Activated T-helper 1 cell treated with Interleukin-2 at 50 U/mL for 16 hours (primary cell): ENCODE data around the gene MFAP3.

Experiments
- DNase-seq: peaks from one replicate; pipeline ENCODE4 v3.0.0-alpha.2; 2020; ENCODE audit warnings: low read depth

The MFAP3 gene

GRCh38 chr5:154092356-154093141, 53.8 kb downstream of the MFAP3 start:
- DNase-seq: no peak

- DNase-seq: no peak
These were observed 54.4 kb downstream of the MFAP3 start for GRCh38 chr5:154093142-154093532.

GRCh38 chr5:154095904-154096303, 57.1 kb downstream of the MFAP3 start:
- DNase-seq: no peak

GRCh38 chr5:154097031-154097430, 58.3 kb downstream of the MFAP3 start:
- DNase-seq: no peak

- no peak for DNase-seq
These were observed 59.7 kb downstream of the MFAP3 start for GRCh38 chr5:154098465-154098864.

DNA sequence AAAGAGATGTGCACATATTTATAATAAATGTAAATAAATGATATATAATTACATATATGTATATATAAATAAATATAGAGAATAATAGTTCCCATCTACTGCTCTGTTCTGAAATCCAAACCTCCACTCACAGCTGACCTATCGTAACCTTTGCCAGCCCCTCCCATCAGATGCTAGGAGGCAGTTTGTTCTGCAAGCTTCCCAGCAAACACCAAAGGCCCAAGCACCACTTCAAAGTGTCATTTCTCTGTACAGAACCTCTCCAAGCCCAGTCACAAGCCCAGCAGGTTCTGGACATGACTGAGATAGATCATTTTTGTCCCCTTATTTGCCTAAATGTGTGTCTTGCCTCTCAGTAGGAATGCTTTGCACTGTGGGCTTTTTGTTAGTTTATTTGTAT, 62.4 kb downstream of the MFAP3 start:
- DNase-seq: no peak

DNA sequence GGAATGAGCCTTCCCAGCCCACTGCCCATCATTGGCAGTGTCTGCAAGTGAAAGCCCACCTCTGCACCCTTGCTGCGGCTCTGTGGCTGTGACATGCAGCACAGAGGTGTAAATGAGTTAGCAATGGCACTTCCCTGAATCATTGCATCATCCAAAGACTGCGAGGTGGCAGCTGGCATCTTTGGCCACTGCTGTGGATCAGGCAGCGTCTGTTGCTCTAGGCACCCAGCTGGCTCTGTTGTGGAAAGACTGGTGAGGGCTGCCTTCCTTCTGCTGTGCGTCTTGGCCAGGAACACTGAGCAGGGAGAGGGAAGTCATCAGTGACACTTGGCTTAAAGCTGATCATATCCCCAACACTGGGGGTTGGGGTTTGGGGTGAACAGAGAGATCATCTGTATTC, 64.5 kb downstream of the MFAP3 start:
- DNase-seq: no peak
